ENCODE measurements around the gene MDH2.

Gene MDH2

GRCh38 chr7:76009672-76010600 is 38.0 kb upstream of the MDH2 start:
- no peak for TF ChIP-seq CTCF (IDR thresholded peaks at IDR 0.05)

GRCh38 chr7:76011442-76011861 is 36.5 kb upstream of the MDH2 start:
- TF ChIP-seq CTCF (IDR thresholded peaks at IDR 0.05) = no peak

DNA sequence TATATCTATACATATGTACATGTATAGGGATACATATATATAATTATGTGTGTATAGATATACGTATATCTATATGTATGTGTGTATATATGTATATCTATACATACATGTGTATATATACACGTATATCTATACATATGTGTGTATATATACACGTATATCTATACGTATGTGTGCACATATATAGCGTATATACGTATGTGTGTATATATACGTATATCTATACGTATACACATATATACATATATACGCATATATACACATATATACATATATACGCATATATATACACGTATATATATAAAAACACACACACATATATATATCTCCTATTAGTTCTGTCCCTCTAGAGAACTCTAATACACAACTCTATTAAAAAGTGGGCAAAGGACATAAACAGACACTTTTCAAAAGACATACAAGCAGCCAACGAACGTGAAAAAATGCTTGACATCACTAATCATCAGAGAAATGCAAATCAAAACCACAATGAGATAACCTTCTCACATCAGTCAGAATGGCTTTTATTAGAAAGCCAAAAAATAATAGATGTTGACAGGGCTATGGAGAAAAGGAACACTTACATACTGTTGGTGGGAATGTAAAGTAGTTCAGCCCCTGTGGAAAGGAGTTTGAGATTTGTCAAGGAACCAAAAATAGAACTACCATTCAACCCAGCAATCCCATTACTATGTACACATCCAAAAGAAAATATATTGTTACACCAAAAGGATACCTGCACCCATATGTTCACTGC is 31.5 kb upstream of the MDH2 start:
- TF ChIP-seq CTCF (IDR thresholded peaks at IDR 0.05) = no peak

GRCh38 chr7:76020031-76020714 is 27.7 kb upstream of the MDH2 start:
- peak; percentile 79 for TF ChIP-seq CTCF (IDR thresholded peaks at IDR 0.05)

GRCh38 chr7:76022026-76022780 is 25.7 kb upstream of the MDH2 start:
- TF ChIP-seq CTCF (IDR thresholded peaks at IDR 0.05) = no peak

GRCh38 chr7:76023002-76023401 is 24.9 kb upstream of the MDH2 start:
- TF ChIP-seq CTCF (IDR thresholded peaks at IDR 0.05) = no peak

GRCh38 chr7:76031964-76032363 is 15.9 kb upstream of the MDH2 start:
- TF ChIP-seq CTCF (IDR thresholded peaks at IDR 0.05) = no peak

Data from LNCAP (cell line).